SKM-1 treated with dmso at 0.1 percent for 144 hours (cell line): Measurements from ENCODE around the gene UNK.
"Not testable (repeated sequence)": the region's sequence is repeated elsewhere in the genome, so short reads cannot be mapped to it uniquely, and the experiment has no call there.

Experiments
- DNase-seq: peaks from one replicate; lab custom pipeline; 2025; ENCODE audit not compliant: unreplicated experiment; lab: John Stamatoyannopoulos, UW

UNK gene

GRCh38 chr17:75847614-75848522 lies 63.3 kb downstream of the UNK start:
- no peak for DNase-seq

GRCh38 chr17:75848523-75849278 lies 64.1 kb downstream of the UNK start:
- DNase-seq: peak; percentile 63

- no peak for DNase-seq
Measured at GRCh38 chr17:75849279-75849646, 64.7 kb downstream of the UNK start.

- DNase-seq: no peak
Measured at GRCh38 chr17:75849724-75850123, 65.1 kb downstream of the UNK start.

- DNase-seq: no peak
Measured at GRCh38 chr17:75850928-75851692, 66.5 kb downstream of the UNK start.

- DNase-seq: not testable (repeated sequence)
Measured at GRCh38 chr17:75851693-75851991, 67.0 kb downstream of the UNK start.

GRCh38 chr17:75853433-75853832 lies 68.8 kb downstream of the UNK start:
- DNase-seq: no peak

GRCh38 chr17:75854101-75854748 lies 69.6 kb downstream of the UNK start:
- no peak for DNase-seq

GRCh38 chr17:75854881-75855309 lies 70.3 kb downstream of the UNK start:
- DNase-seq: no peak

GRCh38 chr17:75855310-75856061 lies 70.9 kb downstream of the UNK start, which contains the start of gene WBP2:
TSS of gene WBP2 (minus strand) at chr17:75855335. CDS start at chr17:75855297, 38 bp downstream.
- DNase-seq: peak; percentile 100

- peak; percentile 3 for DNase-seq
Measured at GRCh38 chr17:75856062-75856756, 71.6 kb downstream of the UNK start.

- not testable (repeated sequence) for DNase-seq
Measured at GRCh38 chr17:75859358-75859757, 74.8 kb downstream of the UNK start.

- DNase-seq: no peak
Measured at GRCh38 chr17:75861927-75862317, 77.3 kb downstream of the UNK start.

- no peak for DNase-seq
Measured at GRCh38 chr17:75864448-75864871, 79.9 kb downstream of the UNK start.

- not testable (repeated sequence) for DNase-seq
Measured at GRCh38 chr17:75864887-75865286, 80.3 kb downstream of the UNK start.

- not testable (repeated sequence) for DNase-seq
Measured at GRCh38 chr17:75865404-75866188, 81.0 kb downstream of the UNK start.

GRCh38 chr17:75868730-75869281 lies 84.2 kb downstream of the UNK start:
- DNase-seq: not testable (repeated sequence)
